Endometrial microvascular endothelial cells (primary cell): Measurements from ENCODE around the gene KRT34. TPM values are rescaled to one million over a fixed set of nuclear protein-coding genes. Genes with fewer than 3 reads are reported as not detected.
"Not testable (repeated sequence)": the region's sequence is repeated elsewhere in the genome, so short reads cannot be mapped to it uniquely, and the experiment has no call there.

ENCODE experiments used
- in situ Hi-C: cut with HindIII; loops from 2 replicates; pipeline ENCODE4 v1.10.0; 2017; ENCODE audit warnings: low sequenced_read_pairs, low pct_unique_long_range_greater_than_20kb; ENCODE audit errors: inconsistent ontology term
- total RNA-seq: library from RNA; depleted of rRNA; stranded (reverse); fragments of >200 nt; gene quantifications from one replicate; pipeline ENCODE4 v1.2.3, GENCODE V29; 2015; ENCODE audit errors: inconsistent ontology term

The KRT34 gene
- total RNA-seq, 1 donor from 2014 or later = not detected

DNA sequence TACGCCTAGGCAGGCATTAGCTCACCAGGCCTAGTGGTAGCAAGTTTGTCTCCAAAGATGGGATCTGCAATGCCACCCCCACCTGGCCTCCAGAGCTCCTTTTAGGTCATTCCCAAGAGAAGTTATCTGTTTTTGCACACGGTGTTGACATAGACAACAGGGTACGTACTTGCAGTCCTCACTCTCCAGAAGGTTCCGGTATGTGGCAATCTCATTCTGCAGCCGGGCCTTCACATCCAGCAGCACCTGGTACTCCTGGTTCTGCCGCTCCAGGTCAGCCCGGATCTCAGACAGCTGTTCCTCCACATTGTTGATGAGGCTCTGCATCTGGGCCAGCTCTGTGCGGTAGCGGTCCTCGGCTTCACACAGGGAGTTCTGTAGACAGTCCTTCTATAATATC lies 25.1 kb upstream of the KRT34 start:
- in situ Hi-C loops = no loop called here

DNA sequence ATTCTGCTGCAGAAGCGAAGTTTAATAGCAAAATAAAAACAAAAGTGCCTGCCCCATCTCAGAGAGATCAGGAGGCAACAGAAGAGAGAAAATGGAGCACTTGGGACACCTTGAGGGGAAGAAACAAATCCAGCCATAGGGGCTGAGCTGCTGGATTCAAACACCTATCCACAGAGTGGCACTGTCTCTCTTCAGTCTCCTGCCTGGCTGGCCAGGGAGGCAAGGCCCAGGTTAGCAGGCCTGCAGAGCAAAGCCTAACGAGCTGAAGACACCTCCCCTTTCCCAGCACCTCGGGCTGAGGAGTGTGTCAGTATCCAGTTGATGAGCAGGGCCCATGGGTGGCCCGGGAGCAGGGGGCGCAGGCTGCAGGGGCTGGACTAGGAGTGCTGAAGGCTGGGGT lies 24.1 kb upstream of the KRT34 start:
- in situ Hi-C loops = no loop called here

DNA sequence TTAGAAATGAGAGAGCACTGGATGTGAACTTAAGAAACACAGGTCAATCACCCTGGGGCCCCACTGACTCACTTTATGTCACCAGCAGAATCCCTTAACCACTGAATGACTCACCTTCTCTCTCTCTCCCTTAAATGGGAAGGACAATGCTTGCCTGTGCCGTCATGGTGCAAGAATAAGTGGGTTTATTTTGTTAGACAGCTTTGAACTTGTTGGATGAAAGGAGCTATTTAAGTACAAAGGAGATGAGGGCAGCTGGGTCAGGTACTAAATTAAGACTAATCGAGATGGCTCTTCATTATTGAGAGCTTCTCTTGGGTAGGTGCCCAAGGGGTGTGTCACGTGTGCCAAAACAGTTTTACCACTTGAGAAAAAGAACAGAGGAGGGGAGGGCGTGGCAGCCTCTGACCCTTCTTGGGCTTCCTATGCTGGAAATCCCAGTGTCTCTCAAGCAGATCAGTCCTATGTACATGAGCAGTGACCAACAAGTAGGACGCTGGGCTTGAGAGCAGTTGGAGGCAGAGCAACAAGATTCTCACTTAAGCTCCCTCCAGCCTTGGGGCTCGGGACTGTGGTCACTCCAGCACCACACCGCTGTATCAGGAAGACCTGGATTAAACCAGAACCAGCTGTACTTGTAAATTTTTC lies 22.0 kb upstream of the KRT34 start:
- in situ Hi-C loops = no loop called here

DNA sequence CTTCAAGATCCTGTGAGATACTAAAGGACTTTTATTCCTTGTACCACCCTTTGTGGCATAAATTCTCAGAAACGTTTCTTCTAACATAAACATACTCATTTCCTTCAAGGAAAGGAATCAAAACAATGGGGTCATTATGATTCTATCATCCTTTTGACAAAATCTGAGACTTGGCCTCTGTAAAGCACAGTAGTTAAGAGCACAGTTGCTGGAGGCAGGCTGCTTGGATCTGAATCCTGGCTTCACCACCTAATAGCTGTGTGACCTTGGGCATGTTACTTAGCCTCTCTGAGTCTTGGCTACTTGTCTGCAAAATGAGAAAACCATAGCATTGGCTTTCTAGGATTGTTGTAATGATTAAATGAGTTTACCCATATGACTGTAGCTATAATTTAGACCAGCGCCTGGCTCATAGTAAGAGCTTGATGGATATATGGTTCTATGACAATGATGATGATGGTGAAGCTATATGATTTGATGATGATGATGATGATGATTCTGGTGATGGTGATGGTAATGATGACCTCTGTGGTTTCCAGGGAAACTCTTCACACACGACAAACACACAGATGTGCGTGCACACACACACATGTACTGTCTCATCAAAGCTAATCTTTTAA lies 21.4 kb upstream of the KRT34 start:
- in situ Hi-C loops = no loop called here

DNA sequence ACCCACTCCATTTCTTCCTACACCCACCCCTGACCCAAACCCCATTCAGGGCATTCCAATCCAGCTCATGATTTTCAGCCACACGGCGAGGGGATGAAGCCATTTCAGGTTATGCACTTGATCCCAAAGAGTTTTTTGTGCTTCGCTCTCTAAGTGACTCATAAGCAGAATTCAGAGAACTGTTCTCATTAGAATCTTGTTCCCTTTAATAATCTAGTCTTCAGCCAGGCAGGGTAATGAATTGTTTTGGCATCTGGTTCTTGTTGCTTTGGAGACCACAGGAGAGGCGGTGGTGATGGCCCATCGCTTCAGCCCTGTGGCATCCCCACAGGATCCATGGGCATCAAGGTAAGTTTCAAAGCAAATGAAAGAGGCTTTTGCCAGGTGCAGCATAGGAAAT lies 20.1 kb upstream of the KRT34 start:
- in situ Hi-C loops = no loop called here

DNA sequence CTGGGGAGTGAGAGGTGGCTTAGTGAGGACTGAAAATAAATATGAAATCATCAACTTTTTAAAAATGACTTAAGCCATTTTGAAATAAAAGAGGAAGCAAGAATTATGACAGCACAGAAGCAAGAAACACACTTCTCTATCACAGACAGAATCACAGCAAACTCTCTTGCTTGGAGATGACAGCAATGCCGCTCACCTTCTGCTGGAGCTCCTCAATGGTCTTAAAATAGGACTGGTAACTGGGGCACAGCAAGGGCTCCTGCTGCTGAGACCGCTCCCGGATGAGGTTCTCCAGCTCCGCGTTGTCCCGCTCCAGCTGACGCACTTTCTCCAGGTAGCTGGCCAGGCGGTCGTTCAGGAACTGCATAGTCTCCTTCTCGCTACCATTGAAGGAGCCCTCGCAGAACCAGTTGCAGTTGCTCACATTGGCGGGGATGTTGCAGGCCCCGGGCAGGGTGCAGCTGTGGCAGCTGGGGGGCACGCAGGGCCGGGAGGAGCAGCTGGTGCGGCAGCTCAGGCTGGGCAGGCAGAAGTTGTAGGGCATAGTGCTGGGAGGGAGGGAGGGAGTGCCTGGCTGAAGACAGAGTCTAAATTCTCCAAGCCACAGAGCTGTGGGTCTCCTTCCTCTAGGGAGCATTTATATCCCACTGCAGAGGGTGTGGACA lies 15.0 kb upstream of the KRT34 start, which contains the start of gene KRT31:
Gene KRT31, minus strand, starts transcription at position 613 of the 665 bp plus-strand sequence. Its CDS starts 69 bp downstream, at position 544.
- in situ Hi-C loops = no loop called here

DNA sequence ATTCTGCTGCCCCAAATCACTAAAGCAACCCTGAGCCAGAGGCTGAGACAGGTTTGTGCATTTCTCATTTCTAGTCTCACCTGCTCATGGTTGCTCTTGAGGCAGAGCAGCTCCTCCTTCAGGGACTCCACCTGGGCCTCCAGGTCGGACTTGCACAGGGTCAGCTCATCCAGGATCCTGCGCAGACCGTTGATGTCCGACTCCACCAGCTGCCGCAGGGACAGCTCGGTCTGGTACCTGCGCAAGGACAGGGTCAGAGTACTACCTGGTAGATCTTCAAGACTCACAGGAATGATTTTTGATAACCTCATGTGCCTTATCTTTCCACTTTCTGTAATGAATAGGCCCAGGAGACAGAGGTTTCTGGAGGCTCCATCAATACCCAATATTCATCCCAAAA lies 14.2 kb upstream of the KRT34 start:
- in situ Hi-C loops = no loop called here

DNA sequence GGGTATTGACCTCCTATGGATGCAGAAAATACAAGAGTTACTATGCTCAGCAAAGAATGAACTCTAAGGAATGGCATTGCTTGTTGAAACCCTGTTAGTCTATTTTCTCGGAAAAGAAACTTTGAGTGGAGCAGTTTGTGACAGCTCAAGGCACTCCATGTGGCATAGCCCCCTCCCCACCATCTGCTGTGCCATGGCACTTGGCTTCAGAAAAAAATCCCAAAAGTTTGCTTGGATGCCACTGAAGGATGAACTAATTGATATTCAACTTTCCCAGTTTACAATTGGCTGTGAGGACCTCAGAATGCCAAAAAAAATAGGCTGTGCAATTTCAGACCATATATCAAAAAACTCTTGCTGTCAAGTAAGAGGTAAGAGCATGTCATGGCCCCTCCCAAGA lies 13.5 kb upstream of the KRT34 start:
- in situ Hi-C loops = no loop called here

DNA sequence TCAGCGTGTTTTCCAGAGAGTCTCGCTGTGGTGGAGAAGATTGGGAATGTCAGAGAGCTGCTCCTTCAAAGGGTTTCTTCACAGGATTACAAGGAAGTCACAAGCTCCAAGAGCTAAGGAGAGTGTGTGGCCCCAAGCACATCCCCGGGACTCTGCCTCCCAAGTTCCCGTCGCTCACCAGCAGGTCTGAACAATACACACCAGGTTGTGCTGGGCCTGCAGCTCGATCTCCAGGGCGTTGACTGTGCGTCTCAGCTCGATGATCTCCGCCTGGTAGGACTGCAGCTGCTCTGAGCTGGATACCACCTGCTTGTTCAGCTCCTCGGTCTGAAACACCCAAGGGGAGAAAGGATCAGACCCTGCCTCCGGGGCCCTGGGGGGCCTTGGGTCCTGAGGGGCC lies 12.9 kb upstream of the KRT34 start:
- in situ Hi-C loops = not testable (repeated sequence)

DNA sequence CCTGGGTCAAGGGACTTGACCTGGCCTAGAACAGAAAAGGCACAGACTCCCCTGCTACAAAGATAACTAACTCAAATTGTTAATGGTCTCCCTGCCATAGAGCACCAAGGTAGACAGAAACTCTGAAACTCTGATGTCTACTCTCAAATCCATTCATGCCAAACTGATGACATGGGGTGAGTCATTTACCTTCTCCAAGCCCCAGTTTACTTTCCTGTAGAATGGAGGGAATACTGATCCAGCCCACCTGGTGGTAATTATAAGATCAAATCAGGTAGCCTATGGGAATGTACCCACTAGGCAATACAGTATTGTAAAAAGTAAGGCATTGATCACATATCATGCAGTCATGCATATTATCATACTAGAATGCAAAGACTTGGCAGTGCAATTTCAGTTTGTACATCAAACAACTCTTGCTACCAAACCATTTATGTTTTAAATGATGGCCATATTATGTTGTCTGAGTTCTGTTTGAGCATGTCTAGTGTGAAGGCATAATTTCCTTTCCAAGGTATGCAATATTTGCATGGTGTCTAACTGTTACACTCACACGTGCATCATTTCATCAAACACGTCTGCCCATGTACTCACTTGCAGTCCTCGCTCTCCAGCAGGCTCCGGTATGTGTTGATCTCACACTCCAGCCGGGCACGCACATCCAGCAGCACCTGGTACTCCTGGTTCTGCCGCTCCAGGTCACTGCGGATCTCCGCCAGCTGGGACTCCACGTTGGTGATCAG lies 12.3 kb upstream of the KRT34 start:
- in situ Hi-C loops = no loop called here

DNA sequence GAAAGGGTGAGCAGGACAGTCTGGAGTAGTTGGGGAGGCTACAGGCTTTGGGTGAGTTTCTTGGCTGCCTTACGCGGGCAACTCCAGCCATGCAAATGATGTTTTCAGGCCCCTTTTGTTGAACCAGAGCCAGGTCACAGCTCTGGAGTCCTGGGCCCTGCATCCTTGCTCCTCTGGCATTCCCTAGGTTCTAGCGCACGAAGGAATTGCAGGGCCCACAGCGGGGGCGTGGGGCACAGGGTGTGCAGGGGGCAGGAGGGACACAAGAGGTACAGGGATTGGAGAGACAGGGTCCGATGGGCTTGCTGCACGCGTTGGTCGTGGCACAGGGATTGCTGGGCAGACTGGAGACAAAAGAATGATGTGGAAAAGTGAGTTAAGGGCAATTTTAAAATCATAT lies 11.7 kb upstream of the KRT34 start:
- in situ Hi-C loops = no loop called here

DNA sequence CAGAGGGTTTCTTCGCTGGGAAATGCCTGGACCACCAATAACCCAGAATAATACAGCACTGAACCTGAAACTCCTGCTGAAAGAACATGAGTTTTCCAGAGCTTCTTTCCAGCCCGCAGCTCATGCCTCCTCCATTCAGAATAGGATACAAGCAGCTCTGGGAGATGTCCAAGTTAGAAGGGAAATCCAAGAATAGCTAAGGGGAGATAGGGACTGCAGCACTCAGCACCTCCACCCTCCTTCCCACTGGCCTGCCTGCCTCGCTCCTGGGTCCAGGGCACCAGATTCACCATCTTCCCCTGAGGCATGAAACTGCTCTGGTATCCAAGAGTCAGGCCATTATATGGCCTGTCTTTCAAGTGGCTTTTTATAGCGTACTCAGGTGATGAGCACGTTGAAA lies 11.2 kb upstream of the KRT34 start:
- in situ Hi-C loops = no loop called here

DNA sequence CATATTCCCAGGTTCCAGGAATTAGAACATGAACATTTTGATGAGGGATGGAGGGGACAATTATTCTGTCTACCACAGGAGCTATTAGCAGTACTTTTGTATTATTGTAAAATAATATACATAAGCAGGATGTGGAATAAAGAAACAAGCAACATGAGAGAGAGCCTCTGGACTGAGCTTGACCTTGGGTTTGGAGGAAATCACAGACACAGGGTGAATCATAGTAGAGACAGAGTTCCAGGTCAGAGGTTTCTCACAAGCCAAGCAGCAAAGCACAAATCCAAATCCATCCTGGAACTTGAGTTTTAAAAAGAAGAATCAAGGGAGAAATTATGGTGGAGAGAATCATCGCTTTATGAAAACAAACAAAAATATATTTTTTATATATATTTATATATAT lies 10.2 kb upstream of the KRT34 start:
- in situ Hi-C loops = no loop called here

DNA sequence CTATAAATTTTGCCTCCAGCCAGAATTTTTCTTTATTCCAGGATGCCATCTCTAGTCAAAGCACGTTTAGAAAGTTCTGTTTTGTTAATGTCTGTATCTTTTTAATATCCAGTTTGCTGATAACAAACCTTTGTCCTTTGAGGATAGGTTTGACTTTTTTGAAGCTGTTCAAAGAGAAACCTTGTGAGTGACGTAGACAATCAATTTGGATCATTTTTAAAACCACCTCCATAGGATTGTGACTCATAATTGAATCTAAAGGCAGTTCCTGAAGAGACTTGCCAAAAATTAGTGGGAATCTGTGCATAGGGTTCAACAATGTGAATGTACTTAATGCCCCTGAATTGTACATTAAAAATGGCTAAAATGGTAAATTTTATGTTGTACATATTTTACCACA lies 9.4 kb upstream of the KRT34 start:
- in situ Hi-C loops = no loop called here

DNA sequence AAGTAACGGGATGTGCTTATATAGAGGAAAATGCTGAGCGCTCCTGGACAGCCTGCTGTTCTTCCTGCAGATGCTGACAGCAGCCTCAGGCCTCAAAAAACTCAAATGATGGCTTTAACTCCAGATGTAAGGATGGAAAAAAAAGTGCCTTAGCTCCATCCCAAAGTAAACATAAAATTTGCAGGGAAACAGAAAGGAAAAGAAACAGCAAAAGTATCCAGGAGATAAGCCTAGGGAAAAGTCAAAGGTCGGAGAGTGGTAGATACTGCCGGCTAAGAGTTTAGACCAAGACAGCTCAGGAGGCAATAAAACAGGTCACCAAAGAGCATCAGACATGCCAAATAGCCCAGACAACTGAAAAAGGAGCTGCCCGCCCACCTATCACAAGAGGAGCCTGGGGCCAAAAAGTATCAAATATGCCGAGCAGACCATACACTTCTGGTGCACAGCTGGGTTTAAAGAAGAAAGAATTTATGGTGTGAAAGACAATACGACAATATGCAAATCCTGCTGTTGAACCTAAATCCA lies 8.4 kb upstream of the KRT34 start:
- in situ Hi-C loops = no loop called here

DNA sequence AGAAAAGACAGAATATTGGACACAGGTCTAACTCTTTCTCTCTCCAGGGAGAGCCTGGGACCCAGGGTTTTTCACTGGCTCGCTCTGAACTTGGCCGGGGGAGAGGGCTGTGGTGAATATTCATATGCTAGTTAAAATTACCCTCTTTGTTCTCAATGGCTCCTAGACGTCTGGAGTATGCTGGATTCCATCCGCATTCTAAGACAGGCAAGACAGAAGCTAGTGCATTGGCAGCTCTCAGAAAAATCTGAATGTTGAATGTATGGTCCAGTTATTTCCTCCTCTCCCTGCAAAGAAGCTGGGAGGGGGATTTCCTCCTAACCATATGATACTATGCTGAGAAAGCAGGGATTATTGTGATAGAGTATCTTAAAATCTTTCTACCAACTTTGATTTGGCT lies 5.6 kb upstream of the KRT34 start:
- in situ Hi-C loops = no loop called here

DNA sequence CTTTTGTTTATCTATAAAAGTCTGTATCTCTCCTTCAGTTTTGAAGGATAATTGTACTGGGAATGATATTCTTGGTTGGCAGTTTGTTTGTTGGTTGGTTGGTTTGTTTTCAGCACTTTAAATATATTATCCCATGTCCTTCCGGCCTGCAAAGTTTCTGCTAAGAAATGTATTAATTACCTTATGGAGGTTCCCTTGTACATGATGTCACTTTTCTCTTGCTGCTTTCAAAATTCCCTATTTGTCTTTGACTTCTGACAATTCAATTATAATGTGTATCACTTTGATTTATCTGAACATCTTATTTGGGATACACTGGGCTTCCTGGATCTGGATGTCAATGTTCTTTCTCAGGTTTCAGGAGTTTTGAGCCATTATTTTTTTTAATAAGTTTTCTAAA lies 4.1 kb upstream of the KRT34 start:
- in situ Hi-C loops = no loop called here

DNA sequence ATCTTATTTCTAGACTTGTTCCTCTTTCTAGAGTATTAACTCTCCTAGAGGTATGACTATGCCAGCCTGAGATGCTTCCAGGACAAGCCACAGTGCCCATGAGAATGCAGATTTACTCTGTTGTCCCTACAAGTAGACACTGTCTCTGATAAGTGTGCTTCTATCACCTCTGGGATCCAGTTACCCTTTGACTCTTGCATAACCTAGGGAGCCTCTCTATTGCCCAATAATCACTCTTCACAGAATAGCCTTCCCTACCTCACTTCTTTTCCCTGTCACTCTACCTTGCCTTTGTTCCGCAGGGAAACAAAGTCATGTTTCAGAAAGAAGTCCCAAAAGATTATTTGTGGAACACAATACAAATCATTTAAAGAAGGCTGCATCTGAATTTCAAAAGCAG lies 1.6 kb upstream of the KRT34 start:
- in situ Hi-C loops = no loop called here

DNA sequence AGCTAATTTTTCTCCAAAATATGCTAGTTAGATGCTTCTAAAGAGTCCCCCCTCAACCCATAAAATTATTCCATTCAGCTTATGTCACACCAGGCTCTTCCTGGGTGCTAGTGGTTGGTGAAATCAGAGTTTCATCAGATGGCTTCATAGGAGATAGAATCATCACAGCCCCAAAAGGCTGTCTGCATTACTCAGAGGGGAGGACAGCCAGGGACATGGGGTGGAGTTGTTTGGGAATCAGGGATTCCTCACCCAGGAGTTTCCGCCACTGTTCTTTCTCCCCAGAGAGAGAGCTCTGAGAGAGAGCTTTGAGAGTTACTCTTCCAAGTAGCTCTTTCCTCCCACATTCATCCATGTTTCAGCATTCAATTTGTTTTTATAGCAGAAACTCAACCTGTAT lies 288 bp upstream of the KRT34 start:
- in situ Hi-C loops = no loop called here

DNA sequence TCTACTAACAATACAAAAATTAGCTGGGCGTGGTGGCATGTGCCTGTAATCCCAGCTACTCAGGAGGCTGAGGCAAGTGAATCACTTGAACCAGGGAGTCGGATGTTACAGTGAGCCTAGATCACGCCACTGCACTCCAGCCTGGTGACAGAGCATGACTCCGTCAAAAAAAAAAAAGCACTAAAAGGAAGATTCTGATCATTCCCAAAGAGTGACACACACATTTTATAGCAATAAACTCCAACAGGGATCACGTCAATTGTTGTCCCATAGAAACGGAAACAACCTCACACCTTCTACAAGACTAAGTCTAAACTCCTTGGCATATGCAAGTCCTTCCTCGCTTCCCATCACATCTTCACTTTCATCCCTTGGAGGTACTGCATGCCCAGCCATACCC lies 2.0 kb downstream of the KRT34 start:
- in situ Hi-C loops = not testable (repeated sequence)
